K562 (cell line): ENCODE measurements around the gene DAGLB. TPM values are rescaled to one million over a fixed set of nuclear protein-coding genes. Genes with fewer than 3 reads are reported as not detected.

Experiments
- BHLHE40 ChIP-seq: IDR thresholded peaks from 2 replicates; pipeline ENCODE4 v1.6.1; 2011; ENCODE audit warnings: low read length, improper control_type of control experiment
- ELF2 ChIP-seq: fragments of 250-450 bp; sonication (Bioruptor Pico); IDR thresholded peaks from 2 replicates; pipeline ENCODE4 v1.5.0; 2021; ENCODE audit warnings: mild to moderate bottlenecking
- FUS ChIP-seq: fragments of 200-400 bp; formaldehyde crosslinking; optimal IDR thresholded peaks from 2 replicates; pipeline ENCODE3; 2017; ENCODE audit warnings: low read depth, low read length
- IRF2 ChIP-seq: sonication (generic); formaldehyde crosslinking; IDR thresholded peaks from 2 replicates; pipeline ENCODE4 v1.8.1; 2022; ENCODE audit warnings: mild to moderate bottlenecking, missing genetic modification reagents
- MIER1 ChIP-seq: fragments of 450-650 bp; IDR thresholded peaks from 2 replicates; pipeline ENCODE4 v1.6.1; 2016; ENCODE audit warnings: antibody characterized with exemption, mild to moderate bottlenecking, low read depth
- MTA2 ChIP-seq: fragments of 450-650 bp; IDR thresholded peaks from 2 replicates; pipeline ENCODE4 v1.6.1; 2016; ENCODE audit warnings: low read depth
- PRMT5 ChIP-seq: sonication (generic); formaldehyde crosslinking; IDR thresholded peaks from 2 replicates; pipeline ENCODE4 v1.5.0; 2020; ENCODE audit warnings: missing genetic modification reagents
- PYGO2 ChIP-seq: fragments of 450-650 bp; IDR thresholded peaks from 2 replicates; pipeline ENCODE4 v1.6.1; 2016; ENCODE audit warnings: mild to moderate bottlenecking, missing genetic modification characterization, moderate library complexity, missing compliant biosample characterization
- RBM25 ChIP-seq: fragments of 200-400 bp; formaldehyde crosslinking; IDR thresholded peaks from 2 replicates; pipeline ENCODE4 v1.6.1; 2018; ENCODE audit warnings: low read length, low read depth, moderate library complexity; ENCODE audit not compliant: severe bottlenecking
- SRF ChIP-seq, 2 experiments: fragments of 250-450, 450-650 bp in 1 of 2; sonication (Bioruptor Pico) in 1 of 2; sonication (generic) in 1 of 2; formaldehyde crosslinking; IDR thresholded peaks; 2 replicates each; pipeline versions ENCODE4 v1.5.0 to v1.5.1; 2020 to 2022; ENCODE audit warnings: mild to moderate bottlenecking in 1 of 2, missing genetic modification reagents in 1 of 2
- TEAD4 ChIP-seq, 2 experiments: sonication (generic) in 1 of 2; formaldehyde crosslinking in 1 of 2; IDR thresholded peaks; 2 replicates each; pipeline versions ENCODE4 v1.6.1 to v1.8.0; 2012 to 2022; ENCODE audit warnings: borderline replicate concordance in 1 of 2, inconsistent platforms in 1 of 2, low read length in 1 of 2, mild to moderate bottlenecking in 1 of 2, missing genetic modification reagents in 1 of 2
- ZC3H11A ChIP-seq: IDR thresholded peaks from 2 replicates; pipeline ENCODE4 v1.6.1; 2012; ENCODE audit warnings: low read depth, low read length, improper control_type of control experiment
- ZNF239 ChIP-seq: fragments of 250-450 bp; sonication (Bioruptor Pico); IDR thresholded peaks from 2 replicates; pipeline ENCODE4 v1.4.0; 2020; ENCODE audit warnings: mild to moderate bottlenecking
- ZNF584 ChIP-seq: fragments of 200-800 bp; sonication (Bioruptor generic); IDR thresholded peaks from 2 replicates; pipeline ENCODE4 v1.6.1; 2016; ENCODE audit warnings: low read depth, mild to moderate bottlenecking, missing genetic modification characterization, missing compliant biosample characterization
- polyA plus RNA-seq, 8 experiments: library from polyadenylated mRNA; depleted of rRNA in 4 of 8; stranded (reverse) in 5 of 8; unstranded in 3 of 8; fragments of >200 nt; fragmentation: Nextera tagmentation in 2 of 8; fragmentation: Illumina TruSeq in 1 of 8; extraction: Ambion mirVana in 2 of 8; extraction: Trizol in 1 of 8; gene quantifications; 2 replicates each; pipeline versions ENCODE4 v1.2.1 to v1.2.3, GENCODE V29; 2011 to 2014; ENCODE audit warnings: inconsistent platforms in 1 of 8, missing spikeins in 1 of 8
- total RNA-seq, 7 experiments: library from RNA; depleted of rRNA in 6 of 7; stranded (reverse); fragments of >200 nt in 6 of 7; fragmentation: Illumina TruSeq in 2 of 7; extraction: Trizol in 2 of 7; gene quantifications; 2 replicates each; pipeline versions ENCODE4 v1.2.1 to v1.2.3, GENCODE V29; 2011 to 2021; ENCODE audit warnings: low replicate concordance in 1 of 7
- TF ChIP-seq, protein P1 (sequence below): fragments of 450-650 bp; formaldehyde crosslinking; IDR thresholded peaks from 2 replicates; pipeline ENCODE4 v1.4.0; 2020; ENCODE audit warnings: mild to moderate bottlenecking, moderate library complexity
- TF ChIP-seq, protein P2 (sequence below), 2 experiments: fragments of 450-650 bp in 1 of 2; sonication (generic) in 1 of 2; formaldehyde crosslinking; conservative IDR thresholded peaks; 2 replicates each; pipeline versions ENCODE4 v1.4.0 to v1.8.1; 2020 to 2022; ENCODE audit warnings: mild to moderate bottlenecking in 1 of 2, missing genetic modification reagents in 1 of 2
- TF ChIP-seq, protein P3 (sequence below), 2 experiments: fragments of 450-650 bp; IDR thresholded peaks; 2 replicates each; pipeline ENCODE4 v1.6.1; 2016; ENCODE audit warnings: mild to moderate bottlenecking in 2 of 2, borderline replicate concordance in 1 of 2, low read depth in 1 of 2, moderate library complexity in 1 of 2

The DAGLB gene
- total and polyA plus RNA-seq, 9 of the 15 experiments (the other 6 are each of a cell fraction or from before 2014, with no cell fraction given): 0.92 to 16.4 (median 9.3) TPM

DNA sequence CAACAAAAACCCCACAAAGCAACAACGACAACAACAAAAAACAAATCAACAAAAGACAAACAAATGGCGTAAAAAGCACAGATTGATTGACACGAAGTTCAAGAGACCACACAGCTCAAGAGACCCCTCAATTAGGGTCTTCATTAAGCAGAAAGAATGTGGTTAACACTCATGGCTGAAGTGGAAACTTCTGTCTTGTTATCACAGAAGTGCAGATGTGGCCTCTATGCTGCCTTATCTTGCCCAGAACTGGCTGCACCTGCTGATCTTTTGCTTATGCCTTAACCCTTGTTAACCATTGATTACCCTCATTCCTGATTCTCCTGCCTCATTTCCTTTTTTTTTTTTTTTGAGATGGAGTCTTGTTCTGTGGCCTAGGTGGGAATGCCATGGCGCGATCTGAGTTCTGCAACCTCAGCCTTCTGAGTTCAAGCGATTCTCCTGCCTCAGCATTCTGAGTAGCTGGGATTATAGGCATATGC is 3.5 kb upstream of the DAGLB start (continued):
- TF ChIP-seq MTA2: peak; percentile 99
- TF ChIP-seq SRF (CRISPR knock-in tag; IDR thresholded peaks at IDR 0.05): no peak
- TF ChIP-seq ZNF584 (CRISPR knock-in tag): peak; percentile 87
- no peak for TF ChIP-seq FUS
- TF ChIP-seq ZNF239 (CRISPR knock-in tag): no peak
- no peak for TF ChIP-seq MIER1
- no peak for TF ChIP-seq ZC3H11A
- no peak for TF ChIP-seq RBM25
- TF ChIP-seq IRF2 (CRISPR knock-in tag): no peak
- TF ChIP-seq TEAD4 (IDR thresholded peaks at IDR 0.05; ENCODE audit: low read length): peak; percentile 99
- no peak for TF ChIP-seq TEAD4 (CRISPR knock-in tag; IDR thresholded peaks at IDR 0.05; ENCODE audit: borderline replicate concordance)
- TF ChIP-seq, protein P1, sequence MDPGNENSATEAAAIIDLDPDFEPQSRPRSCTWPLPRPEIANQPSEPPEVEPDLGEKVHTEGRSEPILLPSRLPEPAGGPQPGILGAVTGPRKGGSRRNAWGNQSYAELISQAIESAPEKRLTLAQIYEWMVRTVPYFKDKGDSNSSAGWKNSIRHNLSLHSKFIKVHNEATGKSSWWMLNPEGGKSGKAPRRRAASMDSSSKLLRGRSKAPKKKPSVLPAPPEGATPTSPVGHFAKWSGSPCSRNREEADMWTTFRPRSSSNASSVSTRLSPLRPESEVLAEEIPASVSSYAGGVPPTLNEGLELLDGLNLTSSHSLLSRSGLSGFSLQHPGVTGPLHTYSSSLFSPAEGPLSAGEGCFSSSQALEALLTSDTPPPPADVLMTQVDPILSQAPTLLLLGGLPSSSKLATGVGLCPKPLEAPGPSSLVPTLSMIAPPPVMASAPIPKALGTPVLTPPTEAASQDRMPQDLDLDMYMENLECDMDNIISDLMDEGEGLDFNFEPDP (CRISPR knock-in tag): no peak
- TF ChIP-seq, protein P2, sequence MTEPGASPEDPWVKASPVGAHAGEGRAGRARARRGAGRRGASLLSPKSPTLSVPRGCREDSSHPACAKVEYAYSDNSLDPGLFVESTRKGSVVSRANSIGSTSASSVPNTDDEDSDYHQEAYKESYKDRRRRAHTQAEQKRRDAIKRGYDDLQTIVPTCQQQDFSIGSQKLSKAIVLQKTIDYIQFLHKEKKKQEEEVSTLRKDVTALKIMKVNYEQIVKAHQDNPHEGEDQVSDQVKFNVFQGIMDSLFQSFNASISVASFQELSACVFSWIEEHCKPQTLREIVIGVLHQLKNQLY (CRISPR knock-in tag; conservative IDR thresholded peaks at IDR 0.05): no peak
- no peak for TF ChIP-seq ELF2
- TF ChIP-seq PRMT5 (CRISPR knock-in tag): no peak
- TF ChIP-seq, protein P3, sequence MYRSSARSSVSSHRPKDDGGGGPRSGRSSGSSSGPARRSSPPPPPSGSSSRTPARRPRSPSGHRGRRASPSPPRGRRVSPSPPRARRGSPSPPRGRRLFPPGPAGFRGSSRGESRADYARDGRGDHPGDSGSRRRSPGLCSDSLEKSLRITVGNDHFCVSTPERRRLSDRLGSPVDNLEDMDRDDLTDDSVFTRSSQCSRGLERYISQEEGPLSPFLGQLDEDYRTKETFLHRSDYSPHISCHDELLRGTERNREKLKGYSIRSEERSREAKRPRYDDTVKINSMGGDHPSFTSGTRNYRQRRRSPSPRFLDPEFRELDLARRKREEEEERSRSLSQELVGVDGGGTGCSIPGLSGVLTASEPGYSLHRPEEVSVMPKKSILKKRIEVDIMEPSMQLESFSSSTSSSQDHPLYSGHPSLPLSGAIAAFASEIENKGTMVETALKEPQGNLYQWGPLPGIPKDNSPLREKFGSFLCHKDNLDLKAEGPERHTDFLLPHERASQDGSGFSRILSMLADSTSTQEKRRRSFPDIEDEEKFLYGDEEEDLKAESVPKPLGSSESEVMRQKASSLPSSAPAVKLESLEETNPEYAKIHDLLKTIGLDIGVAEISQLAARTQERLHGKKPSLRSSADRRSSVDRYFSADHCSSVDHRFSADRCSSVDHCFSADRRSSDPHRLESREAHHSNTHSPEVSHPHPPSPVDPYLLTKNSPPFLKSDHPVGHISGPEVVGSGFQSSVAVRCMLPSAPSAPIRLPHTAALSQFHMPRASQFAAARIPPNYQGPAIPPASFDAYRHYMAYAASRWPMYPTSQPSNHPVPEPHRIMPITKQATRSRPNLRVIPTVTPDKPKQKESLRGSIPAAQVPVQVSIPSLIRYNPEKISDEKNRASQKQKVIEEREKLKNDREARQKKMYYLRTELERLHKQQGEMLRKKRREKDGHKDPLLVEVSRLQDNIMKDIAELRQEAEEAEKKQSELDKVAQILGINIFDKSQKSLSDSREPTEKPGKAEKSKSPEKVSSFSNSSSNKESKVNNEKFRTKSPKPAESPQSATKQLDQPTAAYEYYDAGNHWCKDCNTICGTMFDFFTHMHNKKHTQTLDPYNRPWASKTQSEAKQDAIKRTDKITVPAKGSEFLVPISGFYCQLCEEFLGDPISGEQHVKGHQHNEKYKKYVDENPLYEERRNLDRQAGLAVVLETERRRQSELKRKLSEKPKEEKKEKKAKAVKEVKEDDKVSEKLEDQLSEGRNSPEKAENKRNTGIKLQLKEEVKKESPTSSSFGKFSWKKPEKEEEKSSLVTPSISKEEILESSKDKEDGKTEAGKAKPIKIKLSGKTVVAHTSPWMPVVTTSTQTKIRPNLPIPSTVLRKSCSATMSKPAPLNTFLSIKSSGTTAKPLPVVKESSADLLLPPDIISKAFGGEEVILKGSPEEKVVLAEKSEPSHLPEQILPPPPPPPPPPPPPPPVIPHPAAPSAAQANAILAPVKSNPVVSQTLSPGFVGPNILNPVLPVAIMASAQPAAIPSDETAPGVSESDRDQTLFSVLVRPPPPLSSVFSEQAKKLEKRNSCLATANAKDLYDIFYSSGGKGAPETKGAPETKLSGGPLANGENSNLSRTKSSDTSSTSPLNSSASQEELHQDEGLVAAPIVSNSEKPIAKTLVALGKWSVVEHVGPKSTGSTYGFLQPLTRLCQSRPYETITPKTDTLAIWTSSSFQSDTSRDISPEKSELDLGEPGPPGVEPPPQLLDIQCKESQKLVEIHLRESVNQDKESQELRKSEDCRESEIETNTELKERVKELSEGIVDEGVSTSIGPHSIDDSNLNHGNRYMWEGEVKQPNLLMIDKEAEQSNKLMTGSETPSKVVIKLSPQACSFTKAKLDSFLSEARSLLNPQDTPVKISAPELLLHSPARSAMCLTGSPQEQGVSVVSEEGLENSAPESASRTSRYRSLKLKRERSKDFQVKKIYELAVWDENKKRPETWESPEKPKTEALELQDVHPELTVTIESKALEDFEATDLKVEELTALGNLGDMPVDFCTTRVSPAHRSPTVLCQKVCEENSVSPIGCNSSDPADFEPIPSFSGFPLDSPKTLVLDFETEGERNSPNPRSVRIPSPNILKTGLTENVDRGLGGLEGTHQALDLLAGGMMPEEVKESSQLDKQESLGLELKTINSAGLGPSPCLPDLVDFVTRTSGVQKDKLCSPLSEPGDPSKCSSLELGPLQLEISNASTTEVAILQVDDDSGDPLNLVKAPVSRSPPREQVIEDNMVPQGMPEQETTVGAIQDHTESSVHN (IDR thresholded peaks at IDR 0.05; ENCODE audit: borderline replicate concordance in 1 of 2, low read depth in 1 of 2): no peak
- TF ChIP-seq PYGO2 (tag): peak; percentile 79
- peak; percentile 73; the same call in 1 of the 2 replicates for TF ChIP-seq BHLHE40
